NCI-H1092 (cell line): ENCODE measurements around the gene LPAR3.
A peak's percentile ranks its signal among the peaks of the same experiment; 100 is the strongest.
"Not testable (repeated sequence)": the region's sequence is repeated elsewhere in the genome, so short reads cannot be mapped to it uniquely, and the experiment has no call there.

Source experiments
- DNase-seq: peaks from one replicate; lab custom pipeline; 2025; lab: John Stamatoyannopoulos, UW

LPAR3 gene, protein sequence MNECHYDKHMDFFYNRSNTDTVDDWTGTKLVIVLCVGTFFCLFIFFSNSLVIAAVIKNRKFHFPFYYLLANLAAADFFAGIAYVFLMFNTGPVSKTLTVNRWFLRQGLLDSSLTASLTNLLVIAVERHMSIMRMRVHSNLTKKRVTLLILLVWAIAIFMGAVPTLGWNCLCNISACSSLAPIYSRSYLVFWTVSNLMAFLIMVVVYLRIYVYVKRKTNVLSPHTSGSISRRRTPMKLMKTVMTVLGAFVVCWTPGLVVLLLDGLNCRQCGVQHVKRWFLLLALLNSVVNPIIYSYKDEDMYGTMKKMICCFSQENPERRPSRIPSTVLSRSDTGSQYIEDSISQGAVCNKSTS

DNA sequence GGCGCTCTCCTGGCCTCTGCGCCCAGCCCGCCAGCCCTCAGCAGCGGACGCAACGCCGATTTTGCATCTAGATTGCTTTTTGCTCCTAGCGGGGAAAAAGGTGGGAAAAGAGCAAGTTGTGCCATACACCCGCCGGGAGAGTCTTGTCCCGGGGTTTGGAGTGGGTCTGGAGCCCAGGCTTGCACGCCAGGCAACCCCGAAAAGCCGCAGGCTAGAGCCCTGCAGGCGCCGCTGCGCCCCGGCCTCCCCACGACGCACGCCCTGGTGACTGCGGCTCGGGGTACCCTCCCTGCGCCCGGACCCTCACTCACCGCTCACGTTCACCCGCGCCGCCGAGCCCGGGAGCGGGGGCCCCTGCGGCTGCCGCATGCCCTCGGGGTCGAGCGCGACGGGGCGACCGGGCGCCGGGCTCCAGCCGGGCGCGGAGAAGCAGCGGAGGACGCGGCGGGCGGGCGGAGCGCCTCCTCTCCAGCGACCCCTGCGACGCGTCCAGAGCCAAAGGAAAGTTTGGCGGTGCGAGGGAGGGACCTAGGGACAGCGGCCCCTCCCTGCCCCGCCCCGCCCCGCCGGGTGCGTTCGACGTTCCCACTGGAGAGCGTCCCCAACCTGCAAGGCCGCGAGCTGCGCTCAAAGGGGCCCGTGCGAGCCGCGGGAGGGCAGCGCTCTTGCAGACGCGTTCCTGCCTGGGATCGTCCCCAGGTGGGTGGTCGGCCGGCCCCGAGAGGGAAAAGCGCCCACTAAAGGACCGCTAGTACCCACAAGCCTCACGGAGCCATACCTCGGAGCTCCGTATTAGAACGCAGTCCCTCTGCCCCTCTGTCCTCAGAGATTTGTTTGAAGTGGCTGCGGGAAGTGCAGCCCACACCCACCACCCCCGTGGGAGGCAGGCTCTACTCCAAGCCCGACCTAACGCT is at the start of gene LPAR3:
Gene LPAR3, minus strand, starts transcription at position 502 of the 914 bp plus-strand sequence. CDS start 27,086 bp downstream, outside the sequence.
- no peak for DNase-seq

DNA sequence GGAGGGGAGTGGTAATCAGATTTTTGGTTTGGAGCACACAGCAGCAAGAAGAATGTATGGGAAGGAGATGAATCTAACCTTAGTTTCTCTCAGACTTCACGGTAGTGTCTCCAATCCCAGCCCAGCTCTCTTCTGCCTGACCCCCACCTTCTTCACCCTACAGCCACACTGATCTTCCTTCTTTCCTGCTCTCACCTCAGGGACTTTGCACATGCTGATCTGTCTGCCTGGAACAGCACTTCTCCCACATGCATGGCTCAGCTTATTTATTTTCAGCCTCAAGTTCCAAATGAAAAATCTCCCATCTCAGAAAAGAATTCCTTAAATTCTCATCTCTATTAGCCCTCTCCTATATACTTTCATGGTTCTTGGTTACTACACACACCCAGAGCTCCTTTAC is 48.8 kb upstream of the LPAR3 start:
- DNase-seq: no peak

DNA sequence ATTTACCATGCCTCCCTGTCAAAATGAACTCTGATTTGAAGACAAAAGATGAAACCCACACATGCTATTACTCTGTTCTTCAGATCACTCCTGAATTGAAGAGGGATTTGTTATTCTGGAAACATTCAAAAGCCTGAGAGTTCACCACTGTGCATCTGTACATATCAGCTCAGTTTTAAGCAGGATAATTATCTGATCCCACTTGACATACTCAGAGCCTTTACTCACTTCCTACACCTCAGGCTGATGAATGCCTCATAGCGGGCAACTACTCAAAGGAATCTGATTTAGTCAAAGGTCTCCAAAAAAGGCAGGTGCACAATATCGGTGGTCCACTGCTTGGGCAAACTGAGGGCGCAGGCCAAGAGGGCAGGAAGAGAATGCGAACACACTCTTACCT is 47.5 kb upstream of the LPAR3 start:
- DNase-seq: no peak

DNA sequence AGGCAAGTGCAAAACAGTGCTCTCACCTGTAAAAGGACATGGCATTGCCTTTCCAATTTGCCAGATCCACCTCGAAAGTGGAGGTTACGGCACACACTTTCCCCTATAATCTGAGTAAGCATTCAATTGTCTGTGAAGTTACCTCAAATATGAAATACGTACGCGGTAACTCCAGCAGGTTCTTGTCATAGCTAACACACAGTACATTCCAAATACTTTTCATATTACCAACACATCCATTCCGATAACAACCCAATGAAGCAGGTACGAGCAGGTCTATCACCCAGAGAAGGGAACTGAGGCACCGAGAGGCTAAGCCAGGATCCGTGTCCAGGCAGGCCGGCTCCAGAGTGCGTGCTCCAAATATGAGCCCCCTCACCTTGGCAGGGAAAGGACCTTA is 46.8 kb upstream of the LPAR3 start:
- DNase-seq: no peak

DNA sequence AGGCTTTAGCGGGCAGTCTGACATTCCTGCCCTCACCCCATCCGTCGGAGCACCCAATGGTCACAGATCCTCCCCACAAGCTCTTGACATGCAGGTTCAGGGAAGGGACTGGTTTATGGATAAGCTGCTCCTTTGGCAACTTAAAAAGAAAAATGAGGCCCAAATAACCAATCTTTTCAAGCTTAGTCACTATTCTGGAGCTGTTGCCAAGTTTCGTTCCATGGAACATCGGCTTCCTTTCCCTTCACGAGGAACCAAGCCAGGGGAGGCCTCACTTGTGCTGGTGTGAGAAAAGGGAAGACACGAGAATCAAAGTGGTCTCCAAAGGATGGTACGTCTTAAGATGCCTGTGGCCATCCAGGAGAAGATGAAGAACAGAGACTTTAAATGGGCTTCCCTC is 46.1 kb upstream of the LPAR3 start:
- DNase-seq: no peak

- DNase-seq: peak; percentile 65
These were observed 43.3 kb upstream of the LPAR3 start for GRCh38 chr1:84936116-84936810.

GRCh38 chr1:84933011-84933611 is 40.1 kb upstream of the LPAR3 start:
- no peak for DNase-seq

- no peak for DNase-seq
These were observed 37.8 kb upstream of the LPAR3 start for GRCh38 chr1:84930831-84931230.

DNA sequence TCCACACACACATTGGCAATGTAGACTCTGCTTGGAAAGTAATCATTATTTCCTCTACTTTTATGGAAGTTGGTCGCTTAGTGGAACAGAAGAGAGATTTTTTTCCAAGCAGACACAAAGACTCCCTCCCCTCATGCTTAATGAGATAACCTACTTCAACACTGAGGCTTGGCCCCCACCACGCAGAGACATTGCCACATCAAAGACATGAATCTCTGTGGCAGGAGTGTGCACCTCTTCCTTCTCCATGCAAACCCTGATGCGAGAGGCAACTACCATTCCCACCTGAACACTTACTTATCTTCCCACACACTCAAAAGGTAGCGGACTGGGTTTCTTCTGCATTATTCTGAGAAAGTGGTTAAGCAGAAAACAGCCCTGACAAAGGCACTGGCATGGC is 37.3 kb upstream of the LPAR3 start:
- DNase-seq: no peak

- no peak for DNase-seq
These were observed 36.6 kb upstream of the LPAR3 start for GRCh38 chr1:84929581-84929980.

- DNase-seq: no peak
These were observed 36.0 kb upstream of the LPAR3 start for GRCh38 chr1:84928979-84929378.

GRCh38 chr1:84923317-84923716 is 30.3 kb upstream of the LPAR3 start:
- no peak for DNase-seq

GRCh38 chr1:84920159-84920558 is 27.2 kb upstream of the LPAR3 start:
- DNase-seq: no peak

DNA sequence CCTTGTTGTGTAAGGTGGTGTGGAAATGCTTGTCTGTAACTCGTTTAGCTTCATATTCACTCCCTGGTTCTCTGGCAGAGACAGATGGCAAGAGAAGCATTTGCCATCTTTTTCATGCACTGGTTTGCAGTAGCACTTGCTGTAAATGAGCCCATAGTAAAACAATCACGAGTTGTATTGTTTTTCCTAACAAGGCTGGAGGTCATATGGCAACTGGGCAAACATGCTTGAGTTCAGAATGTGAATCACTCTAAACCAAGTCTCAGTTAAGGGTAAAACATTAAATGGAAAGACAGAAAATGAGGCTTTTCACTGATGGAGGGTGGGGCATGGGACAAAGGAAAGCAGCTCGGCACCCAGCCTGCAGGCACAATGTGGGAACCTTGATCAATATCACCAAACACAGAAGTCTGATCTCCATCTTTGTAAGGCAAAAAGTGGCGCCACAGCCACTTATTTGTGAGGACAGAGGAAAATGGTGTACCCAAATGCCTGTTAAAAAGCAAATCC is 26.5 kb upstream of the LPAR3 start:
- no peak for DNase-seq

GRCh38 chr1:84918726-84919336 is 25.8 kb upstream of the LPAR3 start:
- DNase-seq: no peak

GRCh38 chr1:84916897-84917296 is 23.9 kb upstream of the LPAR3 start:
- DNase-seq: no peak

GRCh38 chr1:84913555-84913892 is 20.5 kb upstream of the LPAR3 start:
- no peak for DNase-seq

DNA sequence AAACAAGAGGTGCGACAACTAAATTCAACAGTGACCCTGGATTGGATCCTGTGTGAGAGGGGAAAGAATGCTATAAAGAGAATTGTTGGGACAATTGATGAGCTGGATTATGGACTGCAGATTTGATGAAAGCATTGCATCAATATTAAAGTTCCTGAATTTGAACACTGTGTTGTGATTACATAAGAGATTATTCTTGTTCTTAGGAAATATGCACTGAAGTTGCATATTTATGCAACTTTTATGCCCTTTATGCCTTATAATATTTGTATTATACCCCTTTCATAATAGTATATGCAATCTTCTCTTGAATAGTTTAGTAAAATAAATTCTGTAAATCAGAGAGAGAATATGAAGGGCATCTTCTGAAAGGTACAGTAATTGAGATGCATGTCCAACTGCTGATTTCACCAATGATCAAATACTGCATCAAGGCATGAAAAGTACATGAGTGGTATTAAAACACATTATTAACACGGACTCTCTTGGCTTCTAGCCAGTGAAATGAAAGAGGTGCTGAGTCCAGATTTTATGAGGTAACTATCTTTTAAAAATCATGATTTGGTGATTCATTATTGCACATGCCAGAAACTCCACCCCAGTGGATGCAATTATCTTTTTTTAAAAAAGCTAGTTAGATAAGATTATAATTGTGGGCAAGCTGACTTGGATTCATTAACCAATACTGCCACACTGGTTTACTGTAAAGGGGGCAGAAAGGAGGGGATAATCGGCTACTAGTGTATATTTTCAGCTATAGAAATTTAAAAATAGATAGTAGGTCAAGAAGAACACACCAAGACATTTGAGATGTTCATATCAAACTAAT is 19.9 kb upstream of the LPAR3 start:
- no peak for DNase-seq

- DNase-seq: not testable (repeated sequence)
These were observed 15.9 kb upstream of the LPAR3 start for GRCh38 chr1:84908746-84909464.
